Tibial nerve (tissue), 4 donors: ENCODE measurements around the gene DYNLL1.

ENCODE experiments used
- EP300 ChIP-seq, 2 donors: sonication (generic); formaldehyde crosslinking; IDR thresholded peaks; one replicate each; pipeline ENCODE4 v1.6.1; 2017; ENCODE audit warnings: antibody characterized with exemption in 2 of 2, mild to moderate bottlenecking in 1 of 2
- TF ChIP-seq, protein P1 (sequence below), 5 experiments: fragments of 200-600 bp in 3 of 5; fragments of 450-650 bp in 2 of 5; sonication (generic) in 3 of 5; IDR thresholded peaks; one replicate each; pipeline ENCODE4 v1.5.1; 2016 to 2019; ENCODE audit warnings: antibody characterized with exemption in 5 of 5, mild to moderate bottlenecking in 3 of 5, moderate library complexity in 2 of 5

DNA sequence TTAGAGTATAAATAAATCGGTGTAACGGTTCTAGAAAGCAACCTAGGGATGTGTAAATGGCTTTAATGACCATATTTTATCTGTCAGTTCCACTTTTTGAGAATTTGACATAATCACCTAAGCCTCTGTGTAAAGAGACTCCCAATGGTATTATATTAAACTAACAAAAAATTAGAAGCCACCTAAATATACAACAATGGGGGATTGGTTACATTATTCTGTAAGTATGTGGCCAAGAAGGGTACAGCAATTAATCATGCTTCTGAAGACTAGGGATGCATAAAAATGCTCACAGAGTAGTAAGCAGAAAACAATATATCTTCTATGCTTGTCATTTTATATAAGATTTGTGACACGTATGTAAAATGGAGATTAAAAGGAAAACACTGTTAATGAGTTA is 48.8 kb downstream of the DYNLL1 start:
- TF ChIP-seq, protein P1, sequence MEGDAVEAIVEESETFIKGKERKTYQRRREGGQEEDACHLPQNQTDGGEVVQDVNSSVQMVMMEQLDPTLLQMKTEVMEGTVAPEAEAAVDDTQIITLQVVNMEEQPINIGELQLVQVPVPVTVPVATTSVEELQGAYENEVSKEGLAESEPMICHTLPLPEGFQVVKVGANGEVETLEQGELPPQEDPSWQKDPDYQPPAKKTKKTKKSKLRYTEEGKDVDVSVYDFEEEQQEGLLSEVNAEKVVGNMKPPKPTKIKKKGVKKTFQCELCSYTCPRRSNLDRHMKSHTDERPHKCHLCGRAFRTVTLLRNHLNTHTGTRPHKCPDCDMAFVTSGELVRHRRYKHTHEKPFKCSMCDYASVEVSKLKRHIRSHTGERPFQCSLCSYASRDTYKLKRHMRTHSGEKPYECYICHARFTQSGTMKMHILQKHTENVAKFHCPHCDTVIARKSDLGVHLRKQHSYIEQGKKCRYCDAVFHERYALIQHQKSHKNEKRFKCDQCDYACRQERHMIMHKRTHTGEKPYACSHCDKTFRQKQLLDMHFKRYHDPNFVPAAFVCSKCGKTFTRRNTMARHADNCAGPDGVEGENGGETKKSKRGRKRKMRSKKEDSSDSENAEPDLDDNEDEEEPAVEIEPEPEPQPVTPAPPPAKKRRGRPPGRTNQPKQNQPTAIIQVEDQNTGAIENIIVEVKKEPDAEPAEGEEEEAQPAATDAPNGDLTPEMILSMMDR (IDR thresholded peaks at IDR 0.05) = no peak
- TF ChIP-seq EP300 (IDR thresholded peaks at IDR 0.05) = no peak
